Hepatocyte (in vitro differentiated cells): ENCODE measurements around the gene CCDC157.

ENCODE experiments used
- CTCF ChIP-seq: fragments of 200-600 bp; sonication (generic); IDR thresholded peaks from 2 replicates; pipeline ENCODE4 v1.5.1; 2016; ENCODE audit warnings: antibody characterized with exemption, mild to moderate bottlenecking; ENCODE audit not compliant: poor library complexity
- EZH2 ChIP-seq: fragments of 200-600 bp; sonication (generic); IDR thresholded peaks from 2 replicates; pipeline ENCODE4 v1.6.1; 2016; ENCODE audit warnings: antibody characterized with exemption, mild to moderate bottlenecking, borderline replicate concordance

GRCh38 chr22:30312053-30312452, 44.8 kb upstream of the CCDC157 start:
- TF ChIP-seq CTCF (no peak), EZH2 (no peak)
